CD14-positive monocyte (primary cell): ENCODE results near the gene TTLL11. TPM values are rescaled to one million over a fixed set of nuclear protein-coding genes. Genes with fewer than 3 reads are reported as not detected.

Experiments
- DNase-seq, 3 donors: peaks; one replicate each; pipeline ENCODE4 v3.0.0-alpha.2; 2011 to 2022
- H2AFZ ChIP-seq: 2 replicates; pipeline ENCODE4 v1.6.0; 2012; ENCODE audit warnings: mild to moderate bottlenecking, low read depth, low read length, inconsistent platforms; ENCODE audit not compliant: insufficient read depth, poor library complexity, severe bottlenecking
- H3K27ac ChIP-seq, 2 donors: 1 replicate in 1 of 2; 2 replicates in 1 of 2; pipeline ENCODE4 v1.5.1; 2012 to 2013; ENCODE audit warnings: low read length in 2 of 2, control low read depth in 1 of 2, inconsistent platforms in 1 of 2, low read depth in 1 of 2, mild to moderate bottlenecking in 1 of 2
- H3K27me3 ChIP-seq, 2 donors: one replicate each; pipeline versions ENCODE4 v1.6.0 to v1.6.1; 2011 to 2013; ENCODE audit warnings: low read length in 2 of 2; ENCODE audit not compliant: control insufficient read depth in 2 of 2, insufficient read depth in 2 of 2
- H3K36me3 ChIP-seq, 2 donors: replicated peaks in 1 of 2; 1 replicate in 1 of 2; 2 replicates in 1 of 2; pipeline versions ENCODE4 v1.5.1 to v1.6.1; 2012 to 2013; ENCODE audit warnings: low read length in 2 of 2, control low read depth in 1 of 2, inconsistent platforms in 1 of 2, mild to moderate bottlenecking in 1 of 2; ENCODE audit not compliant: insufficient read depth in 2 of 2, control insufficient read depth in 1 of 2
- H3K4me1 ChIP-seq, 2 donors: 1 replicate in 1 of 2; 2 replicates in 1 of 2; pipeline versions ENCODE4 v1.5.1 to v1.6.1; 2012 to 2013; ENCODE audit warnings: low read length in 2 of 2, control low read depth in 1 of 2, inconsistent platforms in 1 of 2, mild to moderate bottlenecking in 1 of 2, moderate library complexity in 1 of 2; ENCODE audit not compliant: insufficient read depth in 2 of 2, control insufficient read depth in 1 of 2
- H3K4me2 ChIP-seq: replicated peaks from 2 replicates; pipeline ENCODE3; 2012; ENCODE audit warnings: low read length, moderate library complexity, mild to moderate bottlenecking; ENCODE audit not compliant: poor library complexity, severe bottlenecking; ENCODE audit errors: extremely low read depth
- H3K4me3 ChIP-seq, 3 experiments: fragments of 200-600 bp in 1 of 3; sonication (generic) in 1 of 3; replicated peaks in 1 of 3; 1 replicate in 2 of 3; 2 replicates in 1 of 3; pipeline ENCODE4 v1.5.1; 2011 to 2013; ENCODE audit warnings: low read length in 3 of 3, mild to moderate bottlenecking in 3 of 3, control low read depth in 2 of 3, low read depth in 2 of 3, inconsistent platforms in 1 of 3, moderate library complexity in 1 of 3
- H3K79me2 ChIP-seq: 2 replicates; pipeline ENCODE4 v1.6.0; 2012; ENCODE audit warnings: mild to moderate bottlenecking, control low read depth, inconsistent platforms, low read length, moderate library complexity; ENCODE audit not compliant: insufficient read depth
- H3K9ac ChIP-seq: 2 replicates; pipeline ENCODE4 v1.6.0; 2017; ENCODE audit warnings: low read length, mild to moderate bottlenecking; ENCODE audit not compliant: insufficient read depth, poor library complexity, severe bottlenecking
- H3K9me3 ChIP-seq, 2 donors: replicated peaks in 1 of 2; 1 replicate in 1 of 2; 2 replicates in 1 of 2; pipeline versions ENCODE4 v1.5.1 to v1.6.1; 2012 to 2013; ENCODE audit warnings: low read length in 2 of 2, control low read depth in 1 of 2; ENCODE audit not compliant: control insufficient read depth in 1 of 2, insufficient read depth in 1 of 2
- H4K20me1 ChIP-seq: 2 replicates; pipeline ENCODE4 v1.6.0; 2012; ENCODE audit warnings: mild to moderate bottlenecking, low read length, control low read depth, moderate library complexity; ENCODE audit not compliant: insufficient read depth
- H3K27ac Mint-ChIP-seq, 7 donors: one replicate each; pipeline ENCODE4 v1.8.0; 2020; ENCODE audit warnings: mild to moderate bottlenecking in 7 of 7, mixed read lengths in 7 of 7, moderate library complexity in 6 of 7, inconsistent platforms in 2 of 7
- H3K27me3 Mint-ChIP-seq, 3 donors: one replicate each; pipeline ENCODE4 v1.8.0; 2021 to 2022; ENCODE audit warnings: low read depth in 3 of 3, mild to moderate bottlenecking in 3 of 3, mixed read lengths in 3 of 3, moderate library complexity in 3 of 3, inconsistent platforms in 1 of 3
- H3K36me3 Mint-ChIP-seq, 2 donors: one replicate each; pipeline ENCODE4 v1.8.0; 2020; ENCODE audit warnings: mixed read lengths in 2 of 2, inconsistent platforms in 1 of 2, mild to moderate bottlenecking in 1 of 2
- H3K4me1 Mint-ChIP-seq: one replicate; pipeline ENCODE4 v1.8.0; 2020; ENCODE audit warnings: mild to moderate bottlenecking, mixed read lengths
- H3K4me3 Mint-ChIP-seq, 2 donors: one replicate each; pipeline ENCODE4 v1.8.0; 2020; ENCODE audit warnings: mild to moderate bottlenecking in 2 of 2, mixed read lengths in 2 of 2, moderate library complexity in 1 of 2
- H3K9me3 Mint-ChIP-seq, 7 donors: one replicate each; pipeline ENCODE4 v1.8.0; 2020 to 2022; ENCODE audit warnings: mixed read lengths in 7 of 7, mild to moderate bottlenecking in 6 of 7, moderate library complexity in 6 of 7, inconsistent platforms in 2 of 7
- WGBS: methylation state at CpG from one replicate; pipeline ENCODE4 v1.1.5; 2013; ENCODE audit warnings: missing lambda C conversion rate; ENCODE audit not compliant: insufficient coverage; 5-methylcytosine and 5-hydroxymethylcytosine counted together
- intact Hi-C, 2 donors: fragments of 100-400 bp; cut with micrococcal nuclease; formaldehyde crosslinking; loops; one replicate each; pipeline versions ENCODE4 v1.15.0 to v1.15.1; 2023
- polyA plus RNA-seq, 3 donors: library from polyadenylated mRNA; depleted of rRNA in 1 of 3; unstranded in 2 of 3; stranded (reverse) in 1 of 3; fragments of 300-500 nt in 2 of 3; fragments of >200 nt in 1 of 3; fragmentation: Illumina TruSeq in 2 of 3; gene quantifications; 1 replicate in 2 of 3; 2 replicates in 1 of 3; pipeline ENCODE4 v1.2.3, GENCODE V29; 2012 to 2021
- TF ChIP-seq, protein P1 (sequence below): fragments of 200-600 bp; IDR thresholded peaks from one replicate; pipeline ENCODE4 v1.8.0; 2022; ENCODE audit warnings: antibody characterized with exemption, mild to moderate bottlenecking

TTLL11 gene
- polyA plus RNA-seq, 3 donors, result 2.9 to 3.5 (median 3.1) TPM

DNA sequence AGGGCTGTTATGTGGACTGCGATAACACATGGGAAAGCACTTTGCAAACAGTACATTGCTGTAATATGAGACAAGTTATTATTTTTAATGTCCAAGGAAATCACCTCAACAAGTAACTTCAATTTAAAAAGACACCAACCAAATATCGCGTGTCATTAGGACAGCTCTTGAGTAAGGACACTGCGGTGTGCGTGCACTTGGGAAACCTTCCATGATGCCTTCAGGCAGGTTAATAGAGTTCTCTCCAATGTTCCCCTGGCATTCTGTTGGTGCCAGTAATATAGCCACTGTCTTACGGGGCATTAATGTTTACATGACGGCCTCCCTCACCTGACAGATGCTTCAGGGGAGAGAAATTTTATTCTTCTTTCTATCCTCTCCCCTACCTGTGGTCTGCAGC is 42.9 kb downstream of the TTLL11 start:
- Histone ChIP-seq H2AFZ (no peak overlapping the region), H3K4me2 (no peak overlapping the region), H4K20me1 (no peaks in the 10 kb centered on the region), H3K4me3 (no peak overlapping the region), H3K9me3 (peaks cover 0 to 3% of the 10 kb centered on the region in 2 donors), H3K27me3 (no peaks in the 10 kb centered on the region), H3K27ac (no peak overlapping the region), H3K4me1 (no peaks in the 10 kb centered on the region), H3K79me2 (no peaks in the 10 kb centered on the region), H3K9ac (no peak overlapping the region), H3K36me3 (no peaks in the 10 kb centered on the region)
- Mint-ChIP-seq H3K4me3 (no peak overlapping the region), H3K27me3 (peaks cover 0 to 2% (median 0%) of the 10 kb centered on the region in 3 donors), H3K4me1 (no peaks in the 10 kb centered on the region), H3K9me3 (peaks cover 2 to 13% (median 7%) of the 10 kb centered on the region in 7 donors), H3K27ac (peak overlapping the region in 1 of 7 donors; percentile 47), H3K36me3 (peaks cover 2 to 11% of the 10 kb centered on the region in 2 donors)
- 98% methylated on average over 4 of the region's 7 CpGs for WGBS
- TF ChIP-seq, protein P1, sequence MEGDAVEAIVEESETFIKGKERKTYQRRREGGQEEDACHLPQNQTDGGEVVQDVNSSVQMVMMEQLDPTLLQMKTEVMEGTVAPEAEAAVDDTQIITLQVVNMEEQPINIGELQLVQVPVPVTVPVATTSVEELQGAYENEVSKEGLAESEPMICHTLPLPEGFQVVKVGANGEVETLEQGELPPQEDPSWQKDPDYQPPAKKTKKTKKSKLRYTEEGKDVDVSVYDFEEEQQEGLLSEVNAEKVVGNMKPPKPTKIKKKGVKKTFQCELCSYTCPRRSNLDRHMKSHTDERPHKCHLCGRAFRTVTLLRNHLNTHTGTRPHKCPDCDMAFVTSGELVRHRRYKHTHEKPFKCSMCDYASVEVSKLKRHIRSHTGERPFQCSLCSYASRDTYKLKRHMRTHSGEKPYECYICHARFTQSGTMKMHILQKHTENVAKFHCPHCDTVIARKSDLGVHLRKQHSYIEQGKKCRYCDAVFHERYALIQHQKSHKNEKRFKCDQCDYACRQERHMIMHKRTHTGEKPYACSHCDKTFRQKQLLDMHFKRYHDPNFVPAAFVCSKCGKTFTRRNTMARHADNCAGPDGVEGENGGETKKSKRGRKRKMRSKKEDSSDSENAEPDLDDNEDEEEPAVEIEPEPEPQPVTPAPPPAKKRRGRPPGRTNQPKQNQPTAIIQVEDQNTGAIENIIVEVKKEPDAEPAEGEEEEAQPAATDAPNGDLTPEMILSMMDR, result no peak
- no peak for DNase-seq
- intact Hi-C loops, result no loop called here

DNA sequence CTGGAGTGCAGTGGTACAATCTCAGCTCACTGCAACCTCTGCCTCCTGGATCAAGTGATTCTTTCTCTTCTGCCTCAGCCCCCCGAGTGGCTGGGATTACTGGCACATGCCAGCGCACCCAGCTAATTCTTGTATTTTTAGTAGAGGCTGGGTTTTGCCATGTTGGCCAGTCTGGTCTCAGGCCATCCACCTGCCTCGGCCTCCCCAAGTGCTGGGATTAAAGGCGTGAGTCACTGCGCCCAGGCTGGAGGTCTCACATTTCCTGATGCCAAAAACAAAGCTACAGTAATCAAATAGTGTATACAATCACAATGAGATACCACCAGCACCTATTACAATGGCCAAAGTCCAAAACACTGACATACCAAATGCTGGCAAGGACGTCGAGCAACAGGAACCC is 51.1 kb downstream of the TTLL11 start:
- DNase-seq, result no peak
- TF ChIP-seq, protein P1, result no peak
- 94% methylated on average over 5 of the region's 7 CpGs for WGBS
- H3K27me3 ChIP-seq, result no peaks in the 10 kb centered on the region
- H3K4me2 ChIP-seq, result no peak overlapping the region
- Mint-ChIP-seq H3K9me3 (peaks cover 4 to 16% (median 7%) of the 10 kb centered on the region in 7 donors), H3K4me1 (no peaks in the 10 kb centered on the region), H3K36me3 (peaks cover 14 to 19% of the 10 kb centered on the region in 2 donors), H3K27ac (no peak overlapping the region), H3K4me3 (no peak overlapping the region), H3K27me3 (no peaks in the 10 kb centered on the region)
- H2AFZ ChIP-seq, result no peak overlapping the region
- H3K79me2 ChIP-seq, result no peaks in the 10 kb centered on the region
- intact Hi-C loops, result no loop called here
- no peaks in the 10 kb centered on the region for H3K4me1 ChIP-seq
- no peaks in the 10 kb centered on the region for H4K20me1 ChIP-seq
- peaks cover 0 to 10% of the 10 kb centered on the region in 2 donors for H3K36me3 ChIP-seq
- no peak overlapping the region for H3K4me3 ChIP-seq
- H3K27ac ChIP-seq, result no peak overlapping the region
- H3K9ac ChIP-seq, result no peak overlapping the region
- H3K9me3 ChIP-seq, result peaks cover 0 to 3% of the 10 kb centered on the region in 2 donors
